HFF-Myc (cell line): ENCODE results near the gene AFF2.

Source experiments
- DNase-seq: peaks from one replicate; pipeline ENCODE4 v3.0.0-alpha.2; 2011; ENCODE audit warnings: low read depth; ENCODE audit errors: extremely low read depth
- H3K4me3 ChIP-seq: replicated peaks from 2 replicates; pipeline ENCODE4 v1.5.1; 2011; ENCODE audit warnings: low read depth, mild to moderate bottlenecking, control low read depth, low read length
- CTCF ChIP-seq: IDR thresholded peaks from 2 replicates; pipeline ENCODE4 v1.5.1; 2012; ENCODE audit warnings: mild to moderate bottlenecking, low read depth, low read length, control low read depth; ENCODE audit errors: missing control alignments

AFF2 gene

GRCh38 chrX:148956352-148956751 lies 455.9 kb downstream of the AFF2 start:
- TF ChIP-seq CTCF, result no peak
- no peak for DNase-seq
- no peak overlapping the region for H3K4me3 ChIP-seq

- DNase-seq, result no peak
- H3K4me3 ChIP-seq, result no peak overlapping the region
- no peak for TF ChIP-seq CTCF
These were observed 458.5 kb downstream of the AFF2 start for GRCh38 chrX:148958901-148959300.

- no peak for TF ChIP-seq CTCF
- no peak for DNase-seq
- no peak overlapping the region for H3K4me3 ChIP-seq
These were observed 459.6 kb downstream of the AFF2 start for GRCh38 chrX:148960060-148960459.

- DNase-seq, result no peak
- no peak overlapping the region for H3K4me3 ChIP-seq
- no peak for TF ChIP-seq CTCF
These were observed 461.6 kb downstream of the AFF2 start for GRCh38 chrX:148961985-148962384.

- no peak for DNase-seq
- H3K4me3 ChIP-seq, result no peak overlapping the region
- no peak for TF ChIP-seq CTCF
These were observed 476.4 kb downstream of the AFF2 start for GRCh38 chrX:148976571-148977400.

- no peak for TF ChIP-seq CTCF
- DNase-seq, result no peak
- H3K4me3 ChIP-seq, result no peak overlapping the region
These were observed 479.4 kb downstream of the AFF2 start for GRCh38 chrX:148979786-148980185.

- no peak for DNase-seq
- no peak overlapping the region for H3K4me3 ChIP-seq
- no peak for TF ChIP-seq CTCF
These were observed 483.8 kb downstream of the AFF2 start for GRCh38 chrX:148984238-148984637.
